Measurements from ENCODE around the gene ADGRE2.

DNA sequence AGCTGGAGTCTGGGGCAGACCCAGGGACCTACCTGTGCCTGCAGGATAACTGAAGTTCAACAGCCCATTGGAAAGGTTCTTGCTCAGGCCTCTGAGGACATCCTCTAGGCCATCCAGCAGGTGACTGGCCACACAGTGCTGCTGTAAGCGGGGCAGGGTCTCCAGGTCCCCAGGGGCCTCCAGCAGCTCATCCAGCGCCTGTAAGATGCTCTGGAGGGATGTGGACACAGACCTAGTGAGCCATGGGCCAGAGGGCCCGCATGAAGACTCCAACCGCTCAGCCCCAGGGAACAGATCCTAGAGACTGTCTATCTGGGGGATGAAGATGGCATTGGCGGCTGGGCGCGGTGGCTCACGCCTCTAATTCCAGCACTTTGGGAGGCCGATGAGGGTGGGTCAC, 14.0 kb downstream of the ADGRE2 start:
- TF ChIP-seq EZH2 (IDR thresholded peaks at IDR 0.05; ENCODE audit: low read depth, unreplicated experiment): no peak
- TF ChIP-seq, protein P1, sequence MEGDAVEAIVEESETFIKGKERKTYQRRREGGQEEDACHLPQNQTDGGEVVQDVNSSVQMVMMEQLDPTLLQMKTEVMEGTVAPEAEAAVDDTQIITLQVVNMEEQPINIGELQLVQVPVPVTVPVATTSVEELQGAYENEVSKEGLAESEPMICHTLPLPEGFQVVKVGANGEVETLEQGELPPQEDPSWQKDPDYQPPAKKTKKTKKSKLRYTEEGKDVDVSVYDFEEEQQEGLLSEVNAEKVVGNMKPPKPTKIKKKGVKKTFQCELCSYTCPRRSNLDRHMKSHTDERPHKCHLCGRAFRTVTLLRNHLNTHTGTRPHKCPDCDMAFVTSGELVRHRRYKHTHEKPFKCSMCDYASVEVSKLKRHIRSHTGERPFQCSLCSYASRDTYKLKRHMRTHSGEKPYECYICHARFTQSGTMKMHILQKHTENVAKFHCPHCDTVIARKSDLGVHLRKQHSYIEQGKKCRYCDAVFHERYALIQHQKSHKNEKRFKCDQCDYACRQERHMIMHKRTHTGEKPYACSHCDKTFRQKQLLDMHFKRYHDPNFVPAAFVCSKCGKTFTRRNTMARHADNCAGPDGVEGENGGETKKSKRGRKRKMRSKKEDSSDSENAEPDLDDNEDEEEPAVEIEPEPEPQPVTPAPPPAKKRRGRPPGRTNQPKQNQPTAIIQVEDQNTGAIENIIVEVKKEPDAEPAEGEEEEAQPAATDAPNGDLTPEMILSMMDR (conservative IDR thresholded peaks at IDR 0.05; ENCODE audit: low read depth in 2 of 2): no peak

All from GM23338 (cell line).